Stimulated activated CD4-positive, alpha-beta T cell treated with anti-CD3 and anti-CD28 coated beads, Interleukin-1b, Interleukin-23, amount 100 ng/mL, for 24 hours (primary cell): ENCODE results near the gene TMEM61.
"Not testable (repeated sequence)": the region's sequence is repeated elsewhere in the genome, so short reads cannot be mapped to it uniquely, and the experiment has no call there.

Experiments
- DNase-seq, 4 experiments: peaks; one replicate each; pipeline ENCODE4 v3.0.0-alpha.2; 2020; ENCODE audit warnings: low read depth in 4 of 4, low spot score in 1 of 4

The TMEM61 gene

GRCh38 chr1:55000110-55001085, 20.0 kb downstream of the TMEM61 start:
- DNase-seq: no peak

GRCh38 chr1:55001311-55001710, 20.9 kb downstream of the TMEM61 start:
- DNase-seq: no peak

- no peak for DNase-seq
These were observed 22.3 kb downstream of the TMEM61 start for GRCh38 chr1:55002686-55003085.

- DNase-seq: no peak
These were observed 25.1 kb downstream of the TMEM61 start for GRCh38 chr1:55005351-55006140.

GRCh38 chr1:55006931-55007330, 26.5 kb downstream of the TMEM61 start:
- no peak for DNase-seq

GRCh38 chr1:55007625-55008024, 27.2 kb downstream of the TMEM61 start:
- no peak for DNase-seq

GRCh38 chr1:55010194-55010886, 29.9 kb downstream of the TMEM61 start:
- no peak for DNase-seq

GRCh38 chr1:55010887-55011217, 30.4 kb downstream of the TMEM61 start:
- no peak for DNase-seq

- DNase-seq: no peak
These were observed 32.2 kb downstream of the TMEM61 start for GRCh38 chr1:55012661-55013060.

GRCh38 chr1:55015123-55015522, 34.7 kb downstream of the TMEM61 start:
- DNase-seq: no peak

- DNase-seq: no peak
These were observed 35.5 kb downstream of the TMEM61 start for GRCh38 chr1:55015731-55016620.

GRCh38 chr1:55018395-55018794, 38.0 kb downstream of the TMEM61 start:
- no peak for DNase-seq

GRCh38 chr1:55021942-55022546, 41.6 kb downstream of the TMEM61 start:
- DNase-seq: peak; percentile 48 to 54 (median 51)

GRCh38 chr1:55024163-55024562, 43.7 kb downstream of the TMEM61 start:
- not testable (repeated sequence) for DNase-seq

- not testable (repeated sequence) for DNase-seq
These were observed 46.3 kb downstream of the TMEM61 start for GRCh38 chr1:55026682-55027081.

- not testable (repeated sequence) for DNase-seq
These were observed 50.7 kb downstream of the TMEM61 start for GRCh38 chr1:55031098-55031497.

GRCh38 chr1:55033265-55033614, 52.8 kb downstream of the TMEM61 start:
- DNase-seq: no peak

GRCh38 chr1:55034476-55035133, 54.2 kb downstream of the TMEM61 start:
- DNase-seq: no peak

- DNase-seq: no peak
These were observed 55.5 kb downstream of the TMEM61 start for GRCh38 chr1:55035904-55036303.
